ENCODE results near the gene TMTC2.
A peak's percentile ranks its signal among the peaks of the same experiment; 100 is the strongest.

TMTC2 gene

DNA sequence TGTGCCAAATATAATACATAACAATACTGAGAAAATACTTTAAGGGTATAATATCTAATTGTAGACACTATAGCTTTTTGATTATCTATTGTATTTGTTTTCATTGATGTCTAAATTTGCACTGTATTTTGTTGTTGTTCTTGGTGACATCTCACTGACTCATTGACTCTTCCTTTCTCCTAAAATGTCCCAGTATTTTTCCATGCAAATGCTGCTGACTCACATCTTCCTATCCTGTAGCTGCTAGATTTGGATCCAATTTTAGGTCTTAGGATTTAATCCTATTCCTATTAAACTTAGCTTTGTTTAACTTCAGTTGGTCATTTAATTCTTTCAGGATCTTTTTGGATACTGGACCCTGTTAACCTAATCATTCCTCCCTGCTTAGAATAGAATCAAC, 148.5 kb downstream of the TMTC2 start:
- H2BK12ac ChIP-seq (ENCODE audit: low read length in 2 of 2): no peak overlapping the region
- H2BK15ac ChIP-seq (ENCODE audit: low read depth, poor library complexity, severe bottlenecking): no peak overlapping the region
- H4K8ac ChIP-seq (ENCODE audit: low read length): no peak overlapping the region
- H4K91ac ChIP-seq (ENCODE audit: low read length): no peak overlapping the region
- H3K14ac ChIP-seq (ENCODE audit: low read length in 2 of 2): no peak overlapping the region
- no peak overlapping the region for H2BK120ac ChIP-seq (ENCODE audit: low read depth, low read length)
- no peak overlapping the region for H3K27ac ChIP-seq (ENCODE audit: low read length, poor library complexity, severe bottlenecking)
- peaks cover 2% of the 10 kb centered on the region for H3K79me1 ChIP-seq (replicated peaks; ENCODE audit: low read length, poor library complexity, severe bottlenecking)
- H3K9ac ChIP-seq (ENCODE audit: low read length): peak overlapping the region; percentile 59
- H3K27me3 ChIP-seq (ENCODE audit: control insufficient read depth in 1 of 2, insufficient read depth in 1 of 2, low read length in 2 of 2): no peaks in the 10 kb centered on the region
- H2AFZ ChIP-seq (ENCODE audit: low read depth, low read length): no peak overlapping the region
- peaks cover 1% of the 10 kb centered on the region for H3K4me1 ChIP-seq (ENCODE audit: control insufficient read depth, insufficient read depth, low read depth, low read length)
- H3K4me3 ChIP-seq (ENCODE audit: insufficient read depth in 1 of 2, low read depth in 1 of 2, low read length in 2 of 2): no peak overlapping the region
- H3K23ac ChIP-seq (ENCODE audit: low read length in 2 of 2): no peak overlapping the region
- no peak overlapping the region for H3K4me2 ChIP-seq (ENCODE audit: low read length, poor library complexity, severe bottlenecking)
- no peaks in the 10 kb centered on the region for H3K36me3 ChIP-seq (ENCODE audit: control insufficient read depth in 1 of 2, insufficient read depth in 2 of 2, low read depth in 1 of 2, low read length in 2 of 2)
- H3K18ac ChIP-seq (ENCODE audit: low read depth in 1 of 2, low read length in 2 of 2): no peak overlapping the region
- H2BK5ac ChIP-seq (ENCODE audit: low read depth, low read length, poor library complexity, severe bottlenecking): no peak overlapping the region
- H3K9me3 ChIP-seq (ENCODE audit: control insufficient read depth, low read length): no peaks in the 10 kb centered on the region
- H3K4ac ChIP-seq (ENCODE audit: low read depth in 1 of 2, low read length in 2 of 2): no peak overlapping the region
- peak; percentile 26 for DNase-seq
- no peak overlapping the region for H2AK5ac ChIP-seq (ENCODE audit: low read length, severe bottlenecking)

- Histone ChIP-seq H3K27me3 (ENCODE audit: control insufficient read depth in 1 of 2, insufficient read depth in 1 of 2, low read length in 2 of 2) (no peaks in the 10 kb centered on the region), H3K23ac (ENCODE audit: low read length in 2 of 2) (no peak overlapping the region), H3K9me3 (ENCODE audit: control insufficient read depth, low read length) (no peaks in the 10 kb centered on the region), H2AFZ (ENCODE audit: low read depth, low read length) (no peak overlapping the region), H2BK5ac (ENCODE audit: low read depth, low read length, poor library complexity, severe bottlenecking) (no peak overlapping the region), H2BK12ac (ENCODE audit: low read length in 2 of 2) (no peak overlapping the region), H3K4ac (ENCODE audit: low read depth in 1 of 2, low read length in 2 of 2) (no peak overlapping the region), H3K36me3 (ENCODE audit: control insufficient read depth in 1 of 2, insufficient read depth in 2 of 2, low read depth in 1 of 2, low read length in 2 of 2) (no peaks in the 10 kb centered on the region), H2AK5ac (ENCODE audit: low read length, severe bottlenecking) (no peak overlapping the region), H3K4me1 (ENCODE audit: control insufficient read depth, insufficient read depth, low read depth, low read length) (peaks cover 1% of the 10 kb centered on the region), H2BK120ac (ENCODE audit: low read depth, low read length) (no peak overlapping the region), H3K27ac (ENCODE audit: low read length, poor library complexity, severe bottlenecking) (no peak overlapping the region), H4K91ac (ENCODE audit: low read length) (no peak overlapping the region), H3K9ac (ENCODE audit: low read length) (no peak overlapping the region), H4K8ac (ENCODE audit: low read length) (no peak overlapping the region), H3K4me2 (ENCODE audit: low read length, poor library complexity, severe bottlenecking) (no peak overlapping the region), H3K18ac (ENCODE audit: low read depth in 1 of 2, low read length in 2 of 2) (no peak overlapping the region), H3K4me3 (ENCODE audit: insufficient read depth in 1 of 2, low read depth in 1 of 2, low read length in 2 of 2) (no peak overlapping the region), H3K14ac (ENCODE audit: low read length in 2 of 2) (no peak overlapping the region), H2BK15ac (ENCODE audit: low read depth, poor library complexity, severe bottlenecking) (no peak overlapping the region), H3K79me1 (replicated peaks; ENCODE audit: low read length, poor library complexity, severe bottlenecking) (peaks cover 5% of the 10 kb centered on the region)
- DNase-seq: no peak
- WGBS: 93% methylated on average over 1 of the region's 1 CpG
These were observed 151.4 kb downstream of the TMTC2 start for GRCh38 chr12:82838131-82838551.

- Histone ChIP-seq H3K4me3 (ENCODE audit: insufficient read depth in 1 of 2, low read depth in 1 of 2, low read length in 2 of 2) (no peak overlapping the region), H3K18ac (ENCODE audit: low read depth in 1 of 2, low read length in 2 of 2) (no peak overlapping the region), H3K4me2 (ENCODE audit: low read length, poor library complexity, severe bottlenecking) (no peak overlapping the region), H3K9me3 (ENCODE audit: control insufficient read depth, low read length) (no peaks in the 10 kb centered on the region), H4K8ac (ENCODE audit: low read length) (no peak overlapping the region), H3K14ac (ENCODE audit: low read length in 2 of 2) (no peak overlapping the region), H2AK5ac (ENCODE audit: low read length, severe bottlenecking) (no peak overlapping the region), H3K9ac (ENCODE audit: low read length) (no peak overlapping the region), H2BK5ac (ENCODE audit: low read depth, low read length, poor library complexity, severe bottlenecking) (no peak overlapping the region), H3K27me3 (ENCODE audit: control insufficient read depth in 1 of 2, insufficient read depth in 1 of 2, low read length in 2 of 2) (no peaks in the 10 kb centered on the region), H2BK12ac (ENCODE audit: low read length in 2 of 2) (no peak overlapping the region), H4K91ac (ENCODE audit: low read length) (no peak overlapping the region), H3K27ac (ENCODE audit: low read length, poor library complexity, severe bottlenecking) (no peak overlapping the region), H3K79me1 (replicated peaks; ENCODE audit: low read length, poor library complexity, severe bottlenecking) (peaks cover 5% of the 10 kb centered on the region), H3K4me1 (ENCODE audit: control insufficient read depth, insufficient read depth, low read depth, low read length) (peaks cover 1% of the 10 kb centered on the region), H2BK15ac (ENCODE audit: low read depth, poor library complexity, severe bottlenecking) (no peak overlapping the region), H3K23ac (ENCODE audit: low read length in 2 of 2) (no peak overlapping the region), H3K36me3 (ENCODE audit: control insufficient read depth in 1 of 2, insufficient read depth in 2 of 2, low read depth in 1 of 2, low read length in 2 of 2) (no peaks in the 10 kb centered on the region), H2BK120ac (ENCODE audit: low read depth, low read length) (no peak overlapping the region), H3K4ac (ENCODE audit: low read depth in 1 of 2, low read length in 2 of 2) (no peak overlapping the region), H2AFZ (ENCODE audit: low read depth, low read length) (no peak overlapping the region)
- DNase-seq: no peak
- WGBS: no CpG with 5 or more reads among the region's 1 CpG
These were observed 152.1 kb downstream of the TMTC2 start for GRCh38 chr12:82838827-82839226.

DNA sequence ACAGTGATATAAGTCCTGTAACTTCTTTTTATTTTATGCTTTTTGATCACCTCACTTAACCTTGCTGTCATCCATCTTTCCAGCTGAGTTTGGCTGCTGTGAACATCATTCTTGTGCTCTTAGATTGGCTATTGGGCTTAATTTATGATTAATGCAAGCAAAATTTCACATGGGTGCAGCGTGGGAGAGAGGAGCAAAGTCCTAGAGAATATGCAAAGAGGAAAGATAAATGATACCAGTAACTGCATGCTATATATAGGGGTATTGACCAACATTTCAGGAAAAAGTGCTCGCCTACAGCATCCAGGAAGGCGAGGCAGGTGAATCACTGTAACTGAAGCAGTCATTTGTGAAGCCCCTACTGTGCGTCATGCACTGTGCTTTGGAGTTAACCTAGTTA, 153.1 kb downstream of the TMTC2 start:
- Histone ChIP-seq H2BK120ac (ENCODE audit: low read depth, low read length) (no peak overlapping the region), H3K27ac (ENCODE audit: low read length, poor library complexity, severe bottlenecking) (no peak overlapping the region), H3K9ac (ENCODE audit: low read length) (no peak overlapping the region), H2AFZ (ENCODE audit: low read depth, low read length) (no peak overlapping the region), H3K23ac (ENCODE audit: low read length in 2 of 2) (no peak overlapping the region), H3K18ac (ENCODE audit: low read depth in 1 of 2, low read length in 2 of 2) (no peak overlapping the region), H3K4me1 (ENCODE audit: control insufficient read depth, insufficient read depth, low read depth, low read length) (peaks cover 1% of the 10 kb centered on the region), H2BK12ac (ENCODE audit: low read length in 2 of 2) (no peak overlapping the region), H3K79me1 (replicated peaks; ENCODE audit: low read length, poor library complexity, severe bottlenecking) (peaks cover 5% of the 10 kb centered on the region), H3K4me2 (ENCODE audit: low read length, poor library complexity, severe bottlenecking) (no peak overlapping the region), H3K4ac (ENCODE audit: low read depth in 1 of 2, low read length in 2 of 2) (no peak overlapping the region), H3K27me3 (ENCODE audit: control insufficient read depth in 1 of 2, insufficient read depth in 1 of 2, low read length in 2 of 2) (no peaks in the 10 kb centered on the region), H2BK5ac (ENCODE audit: low read depth, low read length, poor library complexity, severe bottlenecking) (no peak overlapping the region), H3K36me3 (ENCODE audit: control insufficient read depth in 1 of 2, insufficient read depth in 2 of 2, low read depth in 1 of 2, low read length in 2 of 2) (no peaks in the 10 kb centered on the region), H3K9me3 (ENCODE audit: control insufficient read depth, low read length) (no peaks in the 10 kb centered on the region), H4K91ac (ENCODE audit: low read length) (no peak overlapping the region), H2BK15ac (ENCODE audit: low read depth, poor library complexity, severe bottlenecking) (no peak overlapping the region), H3K4me3 (ENCODE audit: insufficient read depth in 1 of 2, low read depth in 1 of 2, low read length in 2 of 2) (no peak overlapping the region), H3K14ac (ENCODE audit: low read length in 2 of 2) (no peak overlapping the region), H2AK5ac (ENCODE audit: low read length, severe bottlenecking) (no peak overlapping the region), H4K8ac (ENCODE audit: low read length) (no peak overlapping the region)
- no peak for DNase-seq
- 87% methylated on average over 4 of the region's 4 CpGs for WGBS

All from mesenchymal stem cell (in vitro differentiated cells and primary cell).